Ishikawa (cell line): ENCODE data around the gene PIGL.

Experiments used
- CEBPB ChIP-seq: IDR thresholded peaks from 2 replicates; pipeline ENCODE4 v1.6.1; 2012
- CREB1 ChIP-seq: IDR thresholded peaks from 2 replicates; pipeline ENCODE4 v1.6.1; 2012; ENCODE audit warnings: low read depth
- EGR1 ChIP-seq: IDR thresholded peaks from 2 replicates; pipeline ENCODE4 v1.6.1; 2012
- EP300 ChIP-seq: IDR thresholded peaks from 2 replicates; pipeline ENCODE4 v1.6.1; 2012; ENCODE audit warnings: borderline replicate concordance
- NFIC ChIP-seq: IDR thresholded peaks from 2 replicates; pipeline ENCODE4 v1.6.1; 2012
- RAD21 ChIP-seq: IDR thresholded peaks from 2 replicates; pipeline ENCODE4 v1.6.1; 2012; ENCODE audit warnings: low read depth
- TAF1 ChIP-seq: IDR thresholded peaks from 2 replicates; pipeline ENCODE4 v1.6.1; 2012; ENCODE audit warnings: low read depth, mild to moderate bottlenecking
- TCF12 ChIP-seq: IDR thresholded peaks from 2 replicates; pipeline ENCODE4 v1.6.1; 2012; ENCODE audit warnings: low read depth
- TEAD4 ChIP-seq: IDR thresholded peaks from 2 replicates; pipeline ENCODE4 v1.6.1; 2012
- YY1 ChIP-seq: IDR thresholded peaks from 2 replicates; pipeline ENCODE4 v1.6.1; 2012; ENCODE audit warnings: low read depth
- ZBTB7A ChIP-seq: IDR thresholded peaks from 2 replicates; pipeline ENCODE4 v1.6.1; 2012; ENCODE audit warnings: low read depth
- TF ChIP-seq, protein P1 (sequence below): IDR thresholded peaks from 2 replicates; pipeline ENCODE4 v1.6.1; 2012
- TF ChIP-seq, protein P2 (sequence below): IDR thresholded peaks from 2 replicates; pipeline ENCODE4 v1.6.1; 2012
- TF ChIP-seq, protein P3 (sequence below): IDR thresholded peaks from 2 replicates; pipeline ENCODE4 v1.6.1; 2012; ENCODE audit warnings: low read depth, mild to moderate bottlenecking

PIGL gene

DNA sequence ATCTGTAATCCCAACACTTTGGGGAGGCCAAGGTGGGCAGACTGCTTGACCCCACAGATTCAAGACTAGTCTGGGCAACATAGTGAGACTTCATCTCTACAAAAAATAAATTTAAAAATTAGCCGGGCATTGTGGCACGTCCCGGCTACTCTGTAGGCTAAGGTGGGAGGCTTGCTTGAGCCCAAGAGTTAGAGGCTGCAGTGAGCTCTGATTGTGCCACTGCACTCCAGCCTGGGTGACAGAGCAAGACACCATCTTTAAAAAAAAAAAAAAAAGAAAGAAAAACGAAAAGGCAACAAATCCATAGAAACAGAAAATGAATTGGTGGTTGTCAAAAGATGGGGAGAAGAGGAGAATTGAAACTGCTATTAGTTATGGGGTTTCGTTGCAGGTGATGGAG, 29.4 kb upstream of the PIGL start:
- no peak for TF ChIP-seq TCF12
- TF ChIP-seq, protein P1, sequence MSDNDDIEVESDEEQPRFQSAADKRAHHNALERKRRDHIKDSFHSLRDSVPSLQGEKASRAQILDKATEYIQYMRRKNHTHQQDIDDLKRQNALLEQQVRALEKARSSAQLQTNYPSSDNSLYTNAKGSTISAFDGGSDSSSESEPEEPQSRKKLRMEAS = no peak
- no peak for TF ChIP-seq RAD21
- TF ChIP-seq EGR1 = no peak

DNA sequence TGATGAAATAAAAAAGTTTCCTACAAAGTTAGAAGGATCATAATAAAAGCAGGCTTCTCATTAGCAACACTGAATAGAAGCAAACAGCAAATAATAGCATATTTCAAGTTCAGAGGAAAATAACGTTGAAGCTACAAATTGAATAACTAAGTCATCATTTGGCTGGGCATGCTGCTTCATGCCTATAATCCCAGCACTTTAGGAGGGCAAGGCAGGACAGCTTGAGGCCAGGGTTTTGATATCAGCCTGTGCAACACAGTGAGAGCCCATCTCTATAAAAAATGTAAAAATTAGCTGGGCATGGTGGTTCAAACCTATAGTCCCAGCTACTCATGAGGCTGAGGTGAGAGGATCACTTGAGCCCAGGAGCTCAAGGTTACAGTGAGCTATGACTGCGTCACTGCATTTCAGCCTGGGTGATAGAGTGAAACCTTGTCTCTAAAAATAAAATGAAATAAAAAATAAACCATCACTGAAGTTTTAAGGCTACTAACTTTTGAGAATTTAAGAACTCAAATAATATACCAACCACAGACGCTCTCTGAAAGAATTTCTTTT, 27.1 kb upstream of the PIGL start:
- TF ChIP-seq NFIC (no peak), CEBPB (no peak), EGR1 (no peak), RAD21 (no peak)
- TF ChIP-seq, protein P1 = no peak
- TF ChIP-seq, protein P2, sequence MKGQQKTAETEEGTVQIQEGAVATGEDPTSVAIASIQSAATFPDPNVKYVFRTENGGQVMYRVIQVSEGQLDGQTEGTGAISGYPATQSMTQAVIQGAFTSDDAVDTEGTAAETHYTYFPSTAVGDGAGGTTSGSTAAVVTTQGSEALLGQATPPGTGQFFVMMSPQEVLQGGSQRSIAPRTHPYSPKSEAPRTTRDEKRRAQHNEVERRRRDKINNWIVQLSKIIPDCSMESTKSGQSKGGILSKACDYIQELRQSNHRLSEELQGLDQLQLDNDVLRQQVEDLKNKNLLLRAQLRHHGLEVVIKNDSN = no peak

DNA sequence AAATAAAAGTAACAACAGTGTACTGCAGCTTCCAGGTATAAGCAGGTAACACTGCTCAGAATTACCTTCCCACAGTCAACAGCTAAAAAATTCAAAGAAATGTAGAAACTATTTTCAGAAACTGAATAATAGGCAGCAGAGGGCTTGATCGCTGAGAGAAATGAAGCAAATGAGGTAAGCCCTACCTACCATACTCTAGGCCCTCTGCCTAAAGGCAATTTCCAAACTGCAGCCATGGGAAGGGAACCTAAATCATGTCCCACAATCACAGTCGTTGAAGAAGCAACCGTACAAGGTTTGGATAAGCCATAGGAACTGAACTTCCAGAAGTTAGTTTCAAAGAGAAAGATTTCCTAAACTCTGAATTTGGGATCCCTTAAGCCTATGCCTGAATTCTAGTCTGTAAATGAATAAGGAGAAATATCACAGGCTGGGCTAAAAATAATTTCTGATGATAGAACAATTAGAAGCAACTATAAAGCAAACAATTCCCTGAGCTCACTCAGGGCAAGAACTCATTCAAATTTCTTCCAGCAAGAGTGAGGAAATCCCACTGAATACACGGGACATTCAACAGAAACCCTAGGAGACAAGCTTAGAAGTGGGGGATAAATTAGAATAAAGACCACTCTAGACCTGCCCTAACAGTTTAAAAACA, 26.2 kb upstream of the PIGL start:
- TF ChIP-seq NFIC (no peak), TAF1 (no peak), CREB1 (no peak), YY1 (no peak), CEBPB (no peak)
- TF ChIP-seq, protein P3, sequence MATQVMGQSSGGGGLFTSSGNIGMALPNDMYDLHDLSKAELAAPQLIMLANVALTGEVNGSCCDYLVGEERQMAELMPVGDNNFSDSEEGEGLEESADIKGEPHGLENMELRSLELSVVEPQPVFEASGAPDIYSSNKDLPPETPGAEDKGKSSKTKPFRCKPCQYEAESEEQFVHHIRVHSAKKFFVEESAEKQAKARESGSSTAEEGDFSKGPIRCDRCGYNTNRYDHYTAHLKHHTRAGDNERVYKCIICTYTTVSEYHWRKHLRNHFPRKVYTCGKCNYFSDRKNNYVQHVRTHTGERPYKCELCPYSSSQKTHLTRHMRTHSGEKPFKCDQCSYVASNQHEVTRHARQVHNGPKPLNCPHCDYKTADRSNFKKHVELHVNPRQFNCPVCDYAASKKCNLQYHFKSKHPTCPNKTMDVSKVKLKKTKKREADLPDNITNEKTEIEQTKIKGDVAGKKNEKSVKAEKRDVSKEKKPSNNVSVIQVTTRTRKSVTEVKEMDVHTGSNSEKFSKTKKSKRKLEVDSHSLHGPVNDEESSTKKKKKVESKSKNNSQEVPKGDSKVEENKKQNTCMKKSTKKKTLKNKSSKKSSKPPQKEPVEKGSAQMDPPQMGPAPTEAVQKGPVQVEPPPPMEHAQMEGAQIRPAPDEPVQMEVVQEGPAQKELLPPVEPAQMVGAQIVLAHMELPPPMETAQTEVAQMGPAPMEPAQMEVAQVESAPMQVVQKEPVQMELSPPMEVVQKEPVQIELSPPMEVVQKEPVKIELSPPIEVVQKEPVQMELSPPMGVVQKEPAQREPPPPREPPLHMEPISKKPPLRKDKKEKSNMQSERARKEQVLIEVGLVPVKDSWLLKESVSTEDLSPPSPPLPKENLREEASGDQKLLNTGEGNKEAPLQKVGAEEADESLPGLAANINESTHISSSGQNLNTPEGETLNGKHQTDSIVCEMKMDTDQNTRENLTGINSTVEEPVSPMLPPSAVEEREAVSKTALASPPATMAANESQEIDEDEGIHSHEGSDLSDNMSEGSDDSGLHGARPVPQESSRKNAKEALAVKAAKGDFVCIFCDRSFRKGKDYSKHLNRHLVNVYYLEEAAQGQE = no peak
- TF ChIP-seq, protein P1 = no peak

DNA sequence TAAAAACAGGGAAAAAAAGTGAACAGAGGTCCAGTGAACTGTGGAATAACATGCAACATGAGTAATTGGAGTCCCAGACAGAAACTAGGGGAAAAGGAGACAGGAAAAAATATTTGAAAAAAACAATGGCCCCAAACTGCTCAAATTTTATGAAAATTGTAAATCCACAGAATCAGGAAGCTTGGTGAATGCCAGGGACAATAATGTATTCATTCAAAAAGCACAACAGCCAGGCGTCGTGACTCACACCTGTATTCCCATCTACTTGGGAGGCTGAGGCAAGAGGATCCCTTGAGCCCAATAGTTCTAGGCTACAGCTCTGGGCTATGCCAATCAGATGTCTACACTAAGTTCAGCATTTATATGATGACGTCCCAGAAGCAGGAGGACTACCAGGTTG, 25.4 kb upstream of the PIGL start:
- TF ChIP-seq YY1 = no peak
- TF ChIP-seq NFIC = no peak
- TF ChIP-seq, protein P1 = no peak
- TF ChIP-seq TAF1 = no peak
- TF ChIP-seq ZBTB7A = no peak
- no peak for TF ChIP-seq CEBPB
- TF ChIP-seq CREB1 = no peak
- TF ChIP-seq, protein P3 = no peak
- TF ChIP-seq EP300 = no peak
- TF ChIP-seq EGR1 = no peak
- TF ChIP-seq RAD21 = no peak
- TF ChIP-seq, protein P2 = no peak
- TF ChIP-seq TCF12 = no peak

DNA sequence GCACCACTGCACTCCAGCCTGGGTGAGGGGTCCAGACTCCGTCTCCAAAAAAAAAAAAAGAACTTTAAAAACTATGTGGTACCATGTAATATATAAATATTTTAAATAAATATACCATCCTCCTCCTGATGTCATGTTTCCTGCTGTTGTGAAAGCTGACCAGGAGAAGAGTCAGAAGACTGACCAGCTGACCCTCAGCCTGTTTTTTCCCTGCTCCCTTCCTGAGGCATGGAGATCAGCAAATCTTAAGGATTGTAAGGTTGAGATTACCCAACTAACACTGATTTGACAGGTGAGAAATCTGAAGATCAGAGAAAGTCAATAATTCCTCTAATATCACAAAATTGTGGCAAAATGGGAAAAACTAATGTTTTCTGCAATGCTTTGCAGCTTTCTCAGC, 19.7 kb upstream of the PIGL start:
- TF ChIP-seq CREB1 = no peak
- TF ChIP-seq, protein P1 = no peak
- TF ChIP-seq EGR1 = no peak
- TF ChIP-seq, protein P3 = no peak
- TF ChIP-seq CEBPB = no peak
- no peak for TF ChIP-seq TEAD4
- no peak for TF ChIP-seq NFIC
